ENCODE measurements around the gene IFNGR2.
"Not testable (repeated sequence)": the region's sequence is repeated elsewhere in the genome, so short reads cannot be mapped to it uniquely, and the experiment has no call there.

IFNGR2 gene, protein sequence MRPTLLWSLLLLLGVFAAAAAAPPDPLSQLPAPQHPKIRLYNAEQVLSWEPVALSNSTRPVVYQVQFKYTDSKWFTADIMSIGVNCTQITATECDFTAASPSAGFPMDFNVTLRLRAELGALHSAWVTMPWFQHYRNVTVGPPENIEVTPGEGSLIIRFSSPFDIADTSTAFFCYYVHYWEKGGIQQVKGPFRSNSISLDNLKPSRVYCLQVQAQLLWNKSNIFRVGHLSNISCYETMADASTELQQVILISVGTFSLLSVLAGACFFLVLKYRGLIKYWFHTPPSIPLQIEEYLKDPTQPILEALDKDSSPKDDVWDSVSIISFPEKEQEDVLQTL

GRCh38 chr21:33403128-33403785 is at the start of gene IFNGR2:
Gene IFNGR2, plus strand, starts transcription at chr21:33403413. Its CDS starts 131 bp downstream, at chr21:33403544.
- DNase-seq: peak; percentile 65

GRCh38 chr21:33355355-33355754 is 47.9 kb upstream of the IFNGR2 start:
- no peak for DNase-seq

GRCh38 chr21:33355996-33356395 is 47.2 kb upstream of the IFNGR2 start:
- DNase-seq: no peak

- DNase-seq: no peak
Observed at GRCh38 chr21:33357177-33357576, 46.0 kb upstream of the IFNGR2 start.

GRCh38 chr21:33359446-33359845 is 43.8 kb upstream of the IFNGR2 start:
- DNase-seq: no peak

DNA sequence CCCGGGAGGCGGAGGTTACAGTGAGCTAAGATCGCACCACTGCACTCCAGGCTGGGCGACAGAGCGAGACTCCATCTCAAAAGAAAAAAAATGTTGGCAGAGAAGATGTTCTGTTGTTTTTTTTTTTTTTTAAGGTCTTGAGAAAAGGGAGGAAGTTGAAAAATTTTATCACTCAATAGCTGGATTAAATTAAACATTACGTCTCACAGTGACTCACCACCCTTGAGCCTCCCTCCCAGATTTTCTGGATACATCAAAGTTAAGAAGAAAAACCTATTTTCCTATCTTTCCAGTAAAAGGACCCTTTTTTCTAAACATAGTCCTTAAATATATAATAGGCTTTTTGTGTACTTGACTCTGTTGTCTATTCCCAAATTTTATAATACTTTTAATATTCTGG is 42.9 kb upstream of the IFNGR2 start:
- DNase-seq: no peak

- DNase-seq: peak; percentile 90
Observed at GRCh38 chr21:33360881-33361602, 42.2 kb upstream of the IFNGR2 start.

GRCh38 chr21:33362044-33362555 is 41.1 kb upstream of the IFNGR2 start:
- peak; percentile 46 for DNase-seq

- not testable (repeated sequence) for DNase-seq
Observed at GRCh38 chr21:33363911-33364609, 39.2 kb upstream of the IFNGR2 start.

DNA sequence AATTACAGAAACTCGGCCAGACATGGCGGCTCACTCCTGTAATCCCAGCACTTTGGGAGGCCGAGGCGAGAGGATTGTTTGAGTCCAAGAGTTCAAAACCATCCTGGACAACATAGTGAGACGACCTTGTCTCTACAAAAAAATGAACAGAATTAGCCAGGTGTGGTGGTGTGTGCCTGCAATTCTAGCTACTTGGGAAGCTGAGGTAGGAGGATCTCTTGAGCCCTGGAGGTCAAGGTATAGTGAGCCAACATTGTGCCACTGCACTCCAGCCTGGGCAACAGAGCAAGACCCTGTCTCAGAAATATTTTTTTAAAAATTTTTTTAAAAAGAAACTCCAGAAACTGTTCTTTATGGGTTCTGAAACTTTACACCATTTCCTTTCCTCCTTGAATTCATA is 38.4 kb upstream of the IFNGR2 start:
- no peak for DNase-seq

GRCh38 chr21:33367309-33367973 is 35.8 kb upstream of the IFNGR2 start:
- DNase-seq: no peak

GRCh38 chr21:33368124-33368523 is 35.1 kb upstream of the IFNGR2 start:
- no peak for DNase-seq

DNA sequence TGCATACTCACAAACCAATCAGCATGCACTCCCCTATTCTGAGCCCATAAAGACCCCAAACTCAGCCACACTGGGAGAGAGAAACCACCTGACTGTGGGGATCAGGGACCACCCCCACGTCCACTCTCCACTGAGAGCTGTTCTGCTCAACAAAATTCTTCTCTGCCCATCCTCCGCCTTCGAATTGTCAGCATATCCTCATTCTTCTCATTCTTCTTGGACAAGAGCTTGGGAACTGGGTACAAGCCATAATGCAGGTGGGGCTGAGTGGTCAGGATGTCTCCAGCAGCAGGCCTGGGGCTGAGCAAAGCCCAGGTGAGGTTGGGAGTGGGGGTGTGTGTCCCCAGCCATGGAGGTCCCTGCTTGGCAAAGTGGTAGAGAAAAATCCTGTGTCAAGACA is 34.6 kb upstream of the IFNGR2 start:
- no peak for DNase-seq

DNA sequence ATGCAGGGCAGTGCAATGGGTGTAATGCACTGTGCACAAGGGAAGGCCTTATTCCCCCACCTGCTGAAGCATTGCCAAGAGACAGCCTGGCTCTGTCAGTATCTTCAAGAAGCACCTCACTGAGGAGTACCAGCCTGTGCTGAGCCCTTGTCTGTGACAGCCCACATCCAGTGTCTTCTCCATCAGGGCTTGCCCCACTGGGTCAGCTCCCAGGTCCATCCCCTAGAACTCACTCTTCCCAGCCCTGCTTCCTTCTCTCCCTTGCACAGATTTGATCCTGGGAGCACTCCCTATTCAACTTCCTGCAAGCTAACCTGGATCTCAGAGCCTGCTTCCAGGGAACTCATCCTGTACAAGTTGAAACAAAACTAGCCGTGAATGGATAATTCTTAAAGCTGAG is 33.6 kb upstream of the IFNGR2 start:
- DNase-seq: no peak

GRCh38 chr21:33370305-33370704 is 32.9 kb upstream of the IFNGR2 start:
- DNase-seq: no peak

DNA sequence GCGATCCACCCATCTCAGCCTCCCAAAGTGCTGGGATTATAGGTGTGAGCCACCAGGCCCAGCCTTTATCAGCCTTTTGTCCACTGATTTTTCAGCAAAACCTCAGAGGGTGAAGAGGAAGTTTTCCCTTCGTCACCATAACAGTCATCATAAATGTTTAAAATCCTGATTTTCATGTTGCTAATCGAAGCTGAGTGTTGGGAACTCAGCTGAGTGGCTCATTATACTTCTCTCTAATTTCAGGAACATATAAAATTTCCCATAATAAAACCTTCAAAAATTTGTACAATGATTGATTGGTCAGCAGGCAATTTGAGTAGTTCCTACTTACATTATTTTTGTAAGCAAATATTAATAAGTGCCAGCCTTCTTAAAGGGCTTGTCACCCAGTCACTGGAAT is 31.8 kb upstream of the IFNGR2 start:
- no peak for DNase-seq

DNA sequence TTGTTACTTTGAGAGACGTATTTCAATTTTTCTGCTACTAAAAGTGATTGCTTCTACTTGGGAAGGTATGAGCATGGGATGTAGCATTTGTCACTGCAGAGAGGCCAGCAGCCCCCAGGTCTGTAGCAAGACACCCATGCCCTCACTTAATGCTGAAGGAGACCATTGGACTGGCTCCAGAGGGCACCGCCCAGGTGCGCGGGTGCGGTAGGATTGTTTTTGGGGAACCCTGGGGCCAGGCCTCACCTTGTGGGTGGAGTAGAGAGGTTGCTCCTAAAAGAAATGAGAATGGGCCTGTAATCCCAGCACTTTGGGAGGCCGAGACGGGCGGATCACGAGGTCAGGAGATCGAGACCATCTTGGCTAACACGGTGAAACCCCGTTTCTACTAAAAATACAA is 30.6 kb upstream of the IFNGR2 start:
- no peak for DNase-seq

- DNase-seq: no peak
Observed at GRCh38 chr21:33373451-33373850, 29.8 kb upstream of the IFNGR2 start.

DNA sequence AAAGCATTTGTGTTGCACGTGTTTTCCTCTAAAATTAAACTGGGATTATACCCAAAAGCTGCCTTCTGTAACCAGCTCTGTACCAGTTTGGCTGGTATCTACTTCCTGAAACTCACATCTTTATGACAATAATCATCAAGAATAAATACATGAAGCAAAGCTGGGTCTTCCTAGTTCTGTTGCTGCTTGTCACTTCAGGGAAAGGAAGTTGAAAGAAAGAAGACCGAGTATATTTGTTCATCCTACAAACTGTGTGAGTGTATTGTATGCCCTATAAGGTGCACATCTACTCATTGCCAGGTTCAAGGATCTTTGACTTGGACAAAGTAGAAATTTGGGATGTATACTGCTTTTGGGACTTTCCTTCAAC is 29.1 kb upstream of the IFNGR2 start:
- no peak for DNase-seq

GRCh38 chr21:33374450-33375096 is 28.6 kb upstream of the IFNGR2 start:
- DNase-seq: peak; percentile 65

DNA sequence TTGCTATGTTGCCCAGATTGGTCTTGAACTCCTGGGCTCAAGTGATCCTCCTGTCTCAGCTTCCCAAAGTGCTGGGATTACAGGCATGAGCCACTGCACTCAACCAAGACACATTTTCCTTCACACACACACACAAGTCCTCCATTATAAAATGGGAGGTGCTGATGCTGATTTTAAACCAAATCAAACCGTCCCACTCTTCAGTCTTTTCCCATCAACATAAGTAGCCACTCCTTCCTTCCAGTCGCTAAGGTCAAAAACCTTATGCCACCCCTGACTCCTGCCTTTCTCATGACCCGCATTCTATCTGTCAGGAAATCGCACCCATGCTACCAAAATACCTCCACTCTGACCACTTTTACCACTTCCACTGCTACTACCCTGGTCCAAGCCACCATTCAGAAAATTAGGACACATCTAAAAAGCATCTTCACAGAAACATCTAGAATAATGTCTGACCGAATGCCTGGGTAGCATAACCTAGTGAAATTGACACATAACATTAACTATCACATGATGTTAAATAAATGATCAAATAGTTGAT is 28.0 kb upstream of the IFNGR2 start:
- DNase-seq: no peak

Data from activated CD8-positive, alpha-beta memory T cell treated with anti-CD3 and anti-CD28 coated beads, Interleukin-2, amount 50 U/mL, for 4 hours (primary cell).